GM23338 (cell line): ENCODE measurements around the gene LSM5. TPM values are rescaled to one million over a fixed set of nuclear protein-coding genes. Genes with fewer than 3 reads are reported as not detected.

Experiments used
- ATAC-seq: fragments of 200-7000 bp; cut with Tn5 transposase; 3 replicates; pipeline ENCODE4 v1.9.1; 2020
- DNase-seq: peaks from one replicate; pipeline ENCODE4 v3.0.0-alpha.2; 2015; ENCODE audit warnings: low spot score
- H2AFZ ChIP-seq: fragments of 200-600 bp; sonication (generic); 2 replicates; pipeline ENCODE4 v1.8.0; 2016; ENCODE audit warnings: antibody characterized with exemption, mild to moderate bottlenecking, moderate library complexity
- H3F3A ChIP-seq: fragments of 200-600 bp; sonication (generic); replicated peaks from 2 replicates; pipeline ENCODE4 v1.8.0; 2017; ENCODE audit warnings: antibody characterized with exemption, mixed run types, low read depth
- H3K27ac ChIP-seq: fragments of 200-600 bp; sonication (generic); 2 replicates; pipeline ENCODE4 v1.6.1; 2016; ENCODE audit warnings: low read depth
- H3K27me3 ChIP-seq: fragments of 200-600 bp; sonication (generic); 2 replicates; pipeline ENCODE4 v1.8.0; 2016; ENCODE audit warnings: mild to moderate bottlenecking, mixed run types, moderate library complexity; ENCODE audit not compliant: insufficient read depth
- H3K36me3 ChIP-seq: fragments of 200-600 bp; sonication (generic); 2 replicates; pipeline ENCODE4 v1.8.0; 2016; ENCODE audit warnings: mild to moderate bottlenecking; ENCODE audit not compliant: insufficient read depth
- H3K4me1 ChIP-seq: fragments of 200-600 bp; sonication (generic); 2 replicates; pipeline ENCODE4 v1.8.0; 2016; ENCODE audit warnings: mild to moderate bottlenecking, moderate library complexity; ENCODE audit not compliant: insufficient read depth
- H3K4me2 ChIP-seq: fragments of 200-600 bp; sonication (generic); 2 replicates; pipeline ENCODE4 v1.7.1; 2017; ENCODE audit warnings: mixed run types
- H3K4me3 ChIP-seq: fragments of 200-600 bp; sonication (generic); 2 replicates; pipeline ENCODE4 v1.6.1; 2016; ENCODE audit warnings: mixed run types
- H3K79me2 ChIP-seq: fragments of 200-600 bp; sonication (generic); replicated peaks from 2 replicates; pipeline ENCODE4 v1.8.0; 2017; ENCODE audit warnings: mild to moderate bottlenecking; ENCODE audit not compliant: insufficient read depth
- H3K9me2 ChIP-seq: fragments of 200-600 bp; sonication (generic); 2 replicates; pipeline ENCODE4 v1.8.0; 2017; ENCODE audit not compliant: insufficient read depth
- H4K20me1 ChIP-seq: fragments of 200-600 bp; sonication (generic); replicated peaks from 2 replicates; pipeline ENCODE4 v1.8.0; 2017; ENCODE audit warnings: mild to moderate bottlenecking; ENCODE audit not compliant: insufficient read depth
- H3K27ac Mint-ChIP-seq: 2 replicates; pipeline ENCODE4 v1.8.0; 2020; ENCODE audit warnings: inconsistent platforms, mild to moderate bottlenecking, moderate library complexity, mixed read lengths
- H3K27me3 Mint-ChIP-seq: 3 replicates; pipeline ENCODE4 v1.8.0; 2022; ENCODE audit warnings: low read depth, mild to moderate bottlenecking, moderate library complexity, mixed read lengths, inconsistent platforms; ENCODE audit not compliant: insufficient read depth, poor library complexity
- H3K36me3 Mint-ChIP-seq: 3 replicates; pipeline ENCODE4 v1.8.0; 2021; ENCODE audit warnings: low read depth, mild to moderate bottlenecking, inconsistent platforms, moderate library complexity, mixed read lengths
- H3K4me1 Mint-ChIP-seq: 3 replicates; pipeline ENCODE4 v1.8.0; 2020; ENCODE audit warnings: mild to moderate bottlenecking, inconsistent platforms, mixed read lengths
- H3K4me3 Mint-ChIP-seq: 3 replicates; pipeline ENCODE4 v1.8.0; 2021; ENCODE audit warnings: moderate library complexity, mild to moderate bottlenecking, inconsistent platforms, mixed read lengths
- H3K9me3 Mint-ChIP-seq: 3 replicates; pipeline ENCODE4 v1.8.0; 2020; ENCODE audit warnings: moderate library complexity, mild to moderate bottlenecking, inconsistent platforms, mixed read lengths
- CREB1 ChIP-seq: fragments of 250-450 bp; sonication (Bioruptor Pico); IDR thresholded peaks from 2 replicates; pipeline ENCODE4 v1.5.0; 2020; ENCODE audit warnings: low read depth, mild to moderate bottlenecking, moderate library complexity
- CTCF ChIP-seq, 2 experiments: fragments of 200-600 bp in 1 of 2; sonication (generic) in 1 of 2; conservative IDR thresholded peaks; 2 replicates each; pipeline versions ENCODE4 v1.5.1 to v1.6.1; 2016 to 2017; ENCODE audit warnings: antibody characterized with exemption in 2 of 2, low read depth in 2 of 2, mild to moderate bottlenecking in 2 of 2, moderate library complexity in 1 of 2
- ETS1 ChIP-seq: IDR thresholded peaks from 2 replicates; pipeline ENCODE4 v1.6.1; 2016; ENCODE audit warnings: antibody characterized with exemption
- EZH2 ChIP-seq: fragments of 200-600 bp; sonication (generic); IDR thresholded peaks from one replicate; pipeline ENCODE4 v1.8.0; 2017; ENCODE audit warnings: antibody characterized with exemption, mild to moderate bottlenecking, low read depth; ENCODE audit not compliant: unreplicated experiment
- EZH2phosphoT487 ChIP-seq: fragments of 200-600 bp; sonication (generic); IDR thresholded peaks from one replicate; pipeline ENCODE4 v1.8.1; 2018; ENCODE audit warnings: antibody characterized with exemption; ENCODE audit not compliant: unreplicated experiment
- JUNB ChIP-seq: IDR thresholded peaks from one replicate; pipeline ENCODE4 v1.6.1; 2016; ENCODE audit warnings: antibody characterized with exemption; ENCODE audit not compliant: unreplicated experiment
- NANOG ChIP-seq: IDR thresholded peaks from 2 replicates; pipeline ENCODE4 v1.6.1; 2016; ENCODE audit warnings: antibody characterized with exemption, borderline replicate concordance
- POLR2AphosphoS5 ChIP-seq: IDR thresholded peaks from 2 replicates; pipeline ENCODE4 v1.6.1; 2016; ENCODE audit warnings: antibody characterized with exemption, low read depth
- REST ChIP-seq: IDR thresholded peaks from one replicate; pipeline ENCODE4 v1.6.1; 2018; ENCODE audit warnings: antibody characterized with exemption; ENCODE audit not compliant: unreplicated experiment
- STAT1 ChIP-seq: IDR thresholded peaks from one replicate; pipeline ENCODE4 v1.6.1; 2016; ENCODE audit warnings: antibody characterized with exemption; ENCODE audit not compliant: unreplicated experiment
- ZNF114 ChIP-seq: fragments of 250-450 bp; sonication (Bioruptor Pico); IDR thresholded peaks from 2 replicates; pipeline ENCODE4 v1.5.0; 2020; ENCODE audit warnings: mild to moderate bottlenecking, moderate library complexity
- ZNF331 ChIP-seq: fragments of 250-450 bp; sonication (Bioruptor Pico); IDR thresholded peaks from 2 replicates; pipeline ENCODE4 v1.5.0; 2020; ENCODE audit warnings: low read depth, mild to moderate bottlenecking, moderate library complexity
- ZNF462 ChIP-seq: fragments of 250-450 bp; sonication (Bioruptor Pico); IDR thresholded peaks from 2 replicates; pipeline ENCODE4 v1.5.0; 2020; ENCODE audit warnings: mild to moderate bottlenecking, moderate library complexity
- polyA plus RNA-seq: library from polyadenylated mRNA; unstranded; fragments of >200 nt; fragmentation: Nextera tagmentation; extraction: Ambion mirVana; gene quantifications from 2 replicates; pipeline ENCODE4 v1.2.1, GENCODE V29; 2016
- total RNA-seq: library from RNA; depleted of rRNA; stranded (reverse); fragments of >200 nt; shearing (Covaris generic); gene quantifications from 2 replicates; pipeline ENCODE4 v1.2.3, GENCODE V29; 2014

Gene LSM5
- total and polyA plus RNA-seq, 2 experiments from 2014 or later, result 56.6 to 469 TPM

- no peak overlapping the region for H3K4me3 ChIP-seq
- Mint-ChIP-seq H3K36me3 (peaks cover 23% of the 10 kb centered on the region), H3K27me3 (peaks cover 6% of the 10 kb centered on the region), H3K27ac (no peak overlapping the region), H3K4me3 (no peak overlapping the region), H3K9me3 (peaks cover 4% of the 10 kb centered on the region; the same call in 1 of the 3 replicates), H3K4me1 (peaks cover 34% of the 10 kb centered on the region)
- no peak overlapping the region for H3K4me2 ChIP-seq
- H2AFZ ChIP-seq, result no peak overlapping the region
- H3F3A ChIP-seq, result no peaks in the 10 kb centered on the region
- ATAC-seq, result no peak
- H3K36me3 ChIP-seq, result 0 out of 2 replicates have a peak, but pooled peaks cover 3% of the 10 kb centered on the region
- DNase-seq, result no peak
- peaks cover 72% of the 10 kb centered on the region for H3K79me2 ChIP-seq
- H3K27me3 ChIP-seq, result no peaks in the 10 kb centered on the region
- no peaks in the 10 kb centered on the region; the same call in 1 of the 2 replicates for H3K9me2 ChIP-seq
- no peak overlapping the region for H3K27ac ChIP-seq
- H3K4me1 ChIP-seq, result peaks cover 26% of the 10 kb centered on the region
- TF ChIP-seq ZNF462 (CRISPR knock-in tag) (no peak), REST (no peak), ZNF331 (CRISPR knock-in tag) (no peak), EZH2 (no peak), JUNB (no peak), NANOG (no peak), STAT1 (no peak), ETS1 (no peak), EZH2phosphoT487 (no peak), POLR2AphosphoS5 (no peak), CREB1 (CRISPR knock-in tag) (no peak), CTCF (conservative IDR thresholded peaks at IDR 0.05; ENCODE audit: low read depth in 2 of 2) (no peak), ZNF114 (CRISPR knock-in tag) (no peak)
- peaks cover 20% of the 10 kb centered on the region for H4K20me1 ChIP-seq
These were observed 41.2 kb upstream of the LSM5 start for GRCh38 chr7:32531402-32531801.
